ENCODE measurements around the gene CFAP97. TPM values are rescaled to one million over a fixed set of nuclear protein-coding genes. Genes with fewer than 3 reads are reported as not detected.

The CFAP97 gene
- polyA plus RNA-seq, 1 donor (not counting 4 experiments of a cell fraction or from before 2014, with no cell fraction given): 24.9 TPM

GRCh38 chr4:185142564-185142911, 61.3 kb downstream of the CFAP97 start:
- H3K27me3 ChIP-seq (ENCODE audit: control insufficient read depth, extremely low read depth, insufficient read depth, low read length): peaks cover 2% of the 10 kb centered on the region
- DNase-seq (ENCODE audit: low read depth, low spot score): no peak
- TF ChIP-seq EZH2 (IDR thresholded peaks at IDR 0.05; ENCODE audit: low read length) (no peak), CTCF (optimal IDR thresholded peaks at IDR 0.05 in 1 of 3, IDR thresholded peaks at IDR 0.05 in 1 of 3, conservative IDR thresholded peaks at IDR 0.05 in 1 of 3; ENCODE audit: extremely low read depth in 1 of 3, insufficient read depth in 2 of 3, low read length in 3 of 3) (no peak)
- no peaks in the 10 kb centered on the region for H3K36me3 ChIP-seq (ENCODE audit: control insufficient read depth in 2 of 2, extremely low read depth in 1 of 2, insufficient read depth in 2 of 2, low read length in 2 of 2)
- H3K9me1 ChIP-seq (ENCODE audit: control insufficient read depth, extremely low read depth, insufficient read depth, low read length): no peaks in the 10 kb centered on the region
- dilution Hi-C loops (cut with MboI; ENCODE audit: extremely low pct_ligation_motif_present, low sequenced_read_pairs): no loop called here
- no peaks in the 10 kb centered on the region for H4K20me1 ChIP-seq (ENCODE audit: control insufficient read depth, extremely low read depth, insufficient read depth, low read length)
- FAIRE-seq: no peak
- no peaks in the 10 kb centered on the region for H3K9me3 ChIP-seq (ENCODE audit: control insufficient read depth, low read depth, low read length)
- peak overlapping the region; percentile 69 for H3K4me2 ChIP-seq (ENCODE audit: control insufficient read depth, extremely low read depth, insufficient read depth, low read depth, low read length)
- H3K79me2 ChIP-seq (ENCODE audit: control insufficient read depth, insufficient read depth, low read length): no peaks in the 10 kb centered on the region
- H3K4me3 ChIP-seq (ENCODE audit: control insufficient read depth in 2 of 3, extremely low read depth in 1 of 3, insufficient read depth in 2 of 3, low read depth in 1 of 3, low read length in 3 of 3): peak overlapping the region; percentile 65 to 69 (median 67)
- H2AFZ ChIP-seq (ENCODE audit: control insufficient read depth, low read length): peak overlapping the region; percentile 84
- H3K27ac ChIP-seq (ENCODE audit: control insufficient read depth, insufficient read depth, low read length): no peak overlapping the region
- H3K9ac ChIP-seq (ENCODE audit: control insufficient read depth, extremely low read depth, insufficient read depth, low read length): peak overlapping the region; percentile 22
- peaks cover 6% of the 10 kb centered on the region for H3K4me1 ChIP-seq (ENCODE audit: control insufficient read depth, extremely low read depth, insufficient read depth, low read length)

GRCh38 chr4:185141777-185142176, 62.0 kb downstream of the CFAP97 start:
- H3K9me3 ChIP-seq (ENCODE audit: control insufficient read depth, low read depth, low read length): no peaks in the 10 kb centered on the region
- no peak overlapping the region for H3K4me3 ChIP-seq (ENCODE audit: control insufficient read depth in 2 of 3, extremely low read depth in 1 of 3, insufficient read depth in 2 of 3, low read depth in 1 of 3, low read length in 3 of 3)
- H3K79me2 ChIP-seq (ENCODE audit: control insufficient read depth, insufficient read depth, low read length): no peaks in the 10 kb centered on the region
- H3K27ac ChIP-seq (ENCODE audit: control insufficient read depth, insufficient read depth, low read length): no peak overlapping the region
- TF ChIP-seq EZH2 (IDR thresholded peaks at IDR 0.05; ENCODE audit: low read length) (no peak), CTCF (optimal IDR thresholded peaks at IDR 0.05 in 1 of 3, IDR thresholded peaks at IDR 0.05 in 1 of 3, conservative IDR thresholded peaks at IDR 0.05 in 1 of 3; ENCODE audit: extremely low read depth in 1 of 3, insufficient read depth in 2 of 3, low read length in 3 of 3) (no peak)
- dilution Hi-C loops (cut with MboI; ENCODE audit: extremely low pct_ligation_motif_present, low sequenced_read_pairs): no loop called here
- H4K20me1 ChIP-seq (ENCODE audit: control insufficient read depth, extremely low read depth, insufficient read depth, low read length): no peaks in the 10 kb centered on the region
- H3K9ac ChIP-seq (ENCODE audit: control insufficient read depth, extremely low read depth, insufficient read depth, low read length): no peak overlapping the region
- peaks cover 6% of the 10 kb centered on the region for H3K4me1 ChIP-seq (ENCODE audit: control insufficient read depth, extremely low read depth, insufficient read depth, low read length)
- no peaks in the 10 kb centered on the region for H3K36me3 ChIP-seq (ENCODE audit: control insufficient read depth in 2 of 2, extremely low read depth in 1 of 2, insufficient read depth in 2 of 2, low read length in 2 of 2)
- H3K4me2 ChIP-seq (ENCODE audit: control insufficient read depth, extremely low read depth, insufficient read depth, low read depth, low read length): no peak overlapping the region
- H2AFZ ChIP-seq (ENCODE audit: control insufficient read depth, low read length): no peak overlapping the region
- no peak for FAIRE-seq
- no peak for DNase-seq (ENCODE audit: low read depth, low spot score)
- peaks cover 2% of the 10 kb centered on the region for H3K27me3 ChIP-seq (ENCODE audit: control insufficient read depth, extremely low read depth, insufficient read depth, low read length)
- no peaks in the 10 kb centered on the region for H3K9me1 ChIP-seq (ENCODE audit: control insufficient read depth, extremely low read depth, insufficient read depth, low read length)

Data from keratinocyte (primary cell).